Mesendoderm (in vitro differentiated cells): Measurements from ENCODE around the gene ANXA5.

Experiments used
- DNase-seq: peaks from one replicate; pipeline ENCODE4 v3.0.0; 2013
- H2AK5ac ChIP-seq: 2 replicates; pipeline ENCODE4 v1.6.1; 2013; ENCODE audit warnings: low read length, inconsistent platforms
- H2BK120ac ChIP-seq: 2 replicates; pipeline ENCODE4 v1.6.1; 2013; ENCODE audit warnings: low read depth, mild to moderate bottlenecking, low read length, moderate library complexity, mixed read lengths
- H2BK15ac ChIP-seq: replicated peaks from 2 replicates; pipeline ENCODE4 v1.6.1; 2013; ENCODE audit warnings: low read depth, mild to moderate bottlenecking, moderate library complexity
- H2BK5ac ChIP-seq: 2 replicates; pipeline ENCODE4 v1.6.1; 2013; ENCODE audit warnings: low read length, inconsistent platforms
- H3K18ac ChIP-seq: 2 replicates; pipeline ENCODE4 v1.6.1; 2013; ENCODE audit warnings: mild to moderate bottlenecking, low read length, mixed read lengths
- H3K23ac ChIP-seq: one replicate; pipeline ENCODE4 v1.6.1; 2013; ENCODE audit warnings: low read length
- H3K27ac ChIP-seq: 2 replicates; pipeline ENCODE4 v1.5.1; 2013; ENCODE audit warnings: low read depth, mild to moderate bottlenecking, inconsistent platforms, low read length, moderate library complexity
- H3K27me3 ChIP-seq: 2 replicates; pipeline ENCODE4 v1.6.1; 2013; ENCODE audit warnings: low read length, control low read depth, mild to moderate bottlenecking, inconsistent platforms; ENCODE audit not compliant: insufficient read depth, poor library complexity
- H3K36me3 ChIP-seq: 2 replicates; pipeline ENCODE4 v1.6.1; 2013; ENCODE audit warnings: low read length, inconsistent platforms; ENCODE audit not compliant: control insufficient read depth, insufficient read depth
- H3K4ac ChIP-seq: one replicate; pipeline ENCODE4 v1.6.1; 2013; ENCODE audit warnings: low read depth, mild to moderate bottlenecking, low read length, moderate library complexity
- H3K4me1 ChIP-seq: 2 replicates; pipeline ENCODE4 v1.6.1; 2013; ENCODE audit warnings: low read depth, low read length, inconsistent platforms; ENCODE audit not compliant: control insufficient read depth
- H3K4me2 ChIP-seq: 2 replicates; pipeline ENCODE4 v1.6.1; 2013; ENCODE audit warnings: low read length
- H3K4me3 ChIP-seq: 2 replicates; pipeline ENCODE4 v1.5.1; 2013; ENCODE audit warnings: mild to moderate bottlenecking, low read length
- H3K56ac ChIP-seq: one replicate; pipeline ENCODE4 v1.6.1; 2013; ENCODE audit warnings: low read length
- H3K79me1 ChIP-seq: 2 replicates; pipeline ENCODE4 v1.6.1; 2013; ENCODE audit warnings: low read length, inconsistent platforms
- H3K79me2 ChIP-seq: 2 replicates; pipeline ENCODE4 v1.6.1; 2013; ENCODE audit warnings: mild to moderate bottlenecking, low read length; ENCODE audit not compliant: control insufficient read depth, insufficient read depth
- H3K9ac ChIP-seq: 2 replicates; pipeline ENCODE4 v1.6.1; 2013; ENCODE audit warnings: low read length, inconsistent platforms
- H4K5ac ChIP-seq: one replicate; pipeline ENCODE4 v1.6.1; 2013; ENCODE audit warnings: low read length
- H4K8ac ChIP-seq: one replicate; pipeline ENCODE4 v1.6.1; 2013; ENCODE audit warnings: low read depth, mild to moderate bottlenecking, control low read depth, low read length, moderate library complexity
- WGBS: extraction: QIAGEN DNeasy Blood & Tissue Kit; methylation state at CpG from one replicate; pipeline ENCODE4 v1.1.7; 2013; ENCODE audit warnings: low lambda C conversion rate, missing lambda C conversion rate; ENCODE audit not compliant: insufficient coverage; ENCODE audit errors: extremely low coverage; 5-methylcytosine and 5-hydroxymethylcytosine counted together

ANXA5 gene

DNA sequence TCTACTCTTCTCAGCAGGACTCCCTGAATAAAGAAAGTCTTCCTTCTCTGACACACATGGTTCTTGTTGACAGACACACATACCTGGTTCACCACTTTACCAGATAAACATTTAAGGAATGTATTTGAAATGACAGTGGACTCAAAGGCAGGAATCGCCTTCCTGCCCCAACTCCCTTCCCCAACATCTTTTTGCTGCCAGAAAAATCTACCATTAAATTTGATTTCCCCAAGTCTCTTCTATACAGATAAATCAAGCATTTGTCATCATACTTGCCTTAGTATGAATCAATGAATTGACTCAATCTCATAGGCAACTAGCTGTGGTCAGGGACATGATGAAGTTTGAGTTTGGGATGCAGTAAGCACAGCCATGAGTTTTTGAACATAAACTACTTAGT, 23.3 kb upstream of the ANXA5 start:
- no peaks in the 10 kb centered on the region for H3K4me1 ChIP-seq
- no peak overlapping the region for H3K23ac ChIP-seq
- no peak overlapping the region for H4K8ac ChIP-seq
- no peak overlapping the region for H3K4ac ChIP-seq
- H4K5ac ChIP-seq: no peak overlapping the region
- H3K36me3 ChIP-seq: no peaks in the 10 kb centered on the region
- WGBS: no CpG with 5 or more reads among the region's 1 CpG
- no peak overlapping the region for H2BK15ac ChIP-seq
- no peak overlapping the region for H3K27ac ChIP-seq
- H2BK120ac ChIP-seq: no peak overlapping the region
- no peaks in the 10 kb centered on the region for H3K79me1 ChIP-seq
- no peak overlapping the region for H3K9ac ChIP-seq
- H3K56ac ChIP-seq: no peak overlapping the region
- no peak overlapping the region for H2AK5ac ChIP-seq
- H3K4me3 ChIP-seq: no peak overlapping the region
- no peaks in the 10 kb centered on the region for H3K27me3 ChIP-seq
- no peaks in the 10 kb centered on the region for H3K79me2 ChIP-seq
- H2BK5ac ChIP-seq: no peak overlapping the region
- peak; percentile 65 for DNase-seq
- no peak overlapping the region for H3K4me2 ChIP-seq
- no peak overlapping the region for H3K18ac ChIP-seq

DNA sequence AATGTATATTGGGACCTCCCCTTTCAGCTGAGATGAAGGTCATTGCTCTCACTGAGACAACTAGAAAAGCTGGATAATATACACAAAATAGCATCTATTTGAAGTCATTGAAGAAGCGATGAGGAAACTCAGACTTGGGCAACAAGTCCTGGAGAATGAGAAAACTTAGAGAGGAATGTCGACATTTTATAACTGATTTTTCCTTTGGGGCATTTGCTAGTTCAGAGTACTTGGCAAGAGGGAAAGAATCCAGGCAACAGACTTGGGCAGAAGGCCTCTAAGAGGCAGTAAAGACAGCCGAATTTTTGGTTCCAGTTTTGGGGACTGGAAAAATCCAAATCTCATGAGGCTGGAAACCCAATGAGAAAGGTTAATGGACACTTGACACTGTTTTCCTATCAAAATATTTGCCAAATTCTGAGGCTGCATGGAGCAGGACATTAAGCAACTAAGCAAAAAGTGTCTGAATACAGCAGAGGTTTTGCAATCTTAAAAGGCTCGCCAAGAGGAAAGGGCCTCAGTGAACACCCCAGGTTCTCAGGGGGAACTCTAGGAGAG, 21.0 kb upstream of the ANXA5 start:
- no peaks in the 10 kb centered on the region for H3K79me1 ChIP-seq
- H3K36me3 ChIP-seq: no peaks in the 10 kb centered on the region
- H2BK5ac ChIP-seq: no peak overlapping the region
- H2BK120ac ChIP-seq: no peak overlapping the region
- DNase-seq: no peak
- no peak overlapping the region for H3K4ac ChIP-seq
- H3K79me2 ChIP-seq: no peaks in the 10 kb centered on the region
- H4K8ac ChIP-seq: no peak overlapping the region
- no peak overlapping the region for H3K4me2 ChIP-seq
- no peak overlapping the region for H3K9ac ChIP-seq
- H3K23ac ChIP-seq: no peak overlapping the region
- H3K4me3 ChIP-seq: no peak overlapping the region
- no peak overlapping the region for H3K56ac ChIP-seq
- H2AK5ac ChIP-seq: no peak overlapping the region
- H3K27ac ChIP-seq: no peak overlapping the region
- no peaks in the 10 kb centered on the region for H3K4me1 ChIP-seq
- no peak overlapping the region for H4K5ac ChIP-seq
- H3K27me3 ChIP-seq: no peaks in the 10 kb centered on the region
- no CpG with 5 or more reads among the region's 4 CpGs for WGBS
- no peak overlapping the region for H3K18ac ChIP-seq
- no peak overlapping the region for H2BK15ac ChIP-seq

DNA sequence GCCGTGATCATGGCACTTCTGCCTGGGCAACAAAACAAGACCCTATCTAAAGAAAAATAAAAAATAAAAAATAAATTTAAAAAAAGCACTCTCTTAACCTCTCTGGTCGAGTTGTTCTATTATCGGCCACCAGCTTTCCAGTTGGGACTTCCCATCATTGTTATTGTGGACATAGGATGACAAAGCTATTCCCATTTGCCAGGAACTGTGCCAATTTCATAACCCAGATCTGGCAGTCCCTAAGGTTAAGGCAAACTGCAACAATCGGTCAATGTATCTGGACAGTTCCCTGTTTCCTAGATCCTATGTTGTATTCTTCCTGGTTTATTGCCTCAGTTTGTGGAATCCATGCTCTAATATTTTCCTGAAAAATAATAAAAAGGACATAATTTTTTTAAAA, 17.8 kb upstream of the ANXA5 start:
- DNase-seq: no peak
- Histone ChIP-seq H3K18ac (no peak overlapping the region), H3K4ac (no peak overlapping the region), H2BK120ac (no peak overlapping the region), H3K27ac (no peak overlapping the region), H2AK5ac (no peak overlapping the region), H3K4me3 (no peak overlapping the region), H2BK5ac (no peak overlapping the region), H2BK15ac (no peak overlapping the region), H3K4me2 (no peak overlapping the region), H3K27me3 (no peaks in the 10 kb centered on the region), H3K56ac (no peak overlapping the region), H4K5ac (no peak overlapping the region), H3K9ac (no peak overlapping the region), H4K8ac (no peak overlapping the region), H3K79me1 (no peaks in the 10 kb centered on the region), H3K79me2 (no peaks in the 10 kb centered on the region), H3K36me3 (no peaks in the 10 kb centered on the region), H3K4me1 (peaks cover 3% of the 10 kb centered on the region), H3K23ac (no peak overlapping the region)
- no CpG with 5 or more reads among the region's 4 CpGs for whole genome bisulfite sequencing

DNA sequence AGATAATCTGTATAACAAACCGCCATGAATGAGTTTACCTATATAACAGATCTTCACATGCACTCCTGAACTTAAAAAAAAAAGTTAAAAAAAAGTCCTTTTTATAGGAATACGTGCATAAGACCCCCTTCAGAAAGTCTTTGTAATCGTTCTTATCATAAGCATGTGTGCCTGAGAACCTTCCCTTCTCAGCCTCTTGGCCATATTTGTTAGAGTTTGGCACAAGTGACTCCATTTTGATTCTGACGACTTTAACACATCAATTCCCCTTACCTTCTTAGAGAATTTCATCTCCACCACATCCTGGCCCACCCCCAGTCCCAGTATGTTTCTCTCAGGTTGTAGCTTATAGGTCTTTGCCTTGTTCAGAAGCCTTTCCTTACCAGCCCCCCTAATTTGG, 16.0 kb upstream of the ANXA5 start:
- peaks cover 3% of the 10 kb centered on the region for H3K4me1 ChIP-seq
- H2AK5ac ChIP-seq: no peak overlapping the region
- H2BK120ac ChIP-seq: peak overlapping the region; percentile 69
- no peak overlapping the region for H2BK5ac ChIP-seq
- H4K5ac ChIP-seq: no peak overlapping the region
- DNase-seq: no peak
- no peak overlapping the region for H3K4ac ChIP-seq
- H3K9ac ChIP-seq: no peak overlapping the region
- H3K4me2 ChIP-seq: no peak overlapping the region
- H3K27me3 ChIP-seq: no peaks in the 10 kb centered on the region
- H3K27ac ChIP-seq: no peak overlapping the region
- no CpG with 5 or more reads among the region's 4 CpGs for WGBS
- no peak overlapping the region for H3K56ac ChIP-seq
- no peaks in the 10 kb centered on the region for H3K36me3 ChIP-seq
- H3K4me3 ChIP-seq: no peak overlapping the region
- H3K18ac ChIP-seq: no peak overlapping the region
- no peaks in the 10 kb centered on the region for H3K79me1 ChIP-seq
- H4K8ac ChIP-seq: no peak overlapping the region
- no peak overlapping the region for H3K23ac ChIP-seq
- H2BK15ac ChIP-seq: no peak overlapping the region
- no peaks in the 10 kb centered on the region for H3K79me2 ChIP-seq

DNA sequence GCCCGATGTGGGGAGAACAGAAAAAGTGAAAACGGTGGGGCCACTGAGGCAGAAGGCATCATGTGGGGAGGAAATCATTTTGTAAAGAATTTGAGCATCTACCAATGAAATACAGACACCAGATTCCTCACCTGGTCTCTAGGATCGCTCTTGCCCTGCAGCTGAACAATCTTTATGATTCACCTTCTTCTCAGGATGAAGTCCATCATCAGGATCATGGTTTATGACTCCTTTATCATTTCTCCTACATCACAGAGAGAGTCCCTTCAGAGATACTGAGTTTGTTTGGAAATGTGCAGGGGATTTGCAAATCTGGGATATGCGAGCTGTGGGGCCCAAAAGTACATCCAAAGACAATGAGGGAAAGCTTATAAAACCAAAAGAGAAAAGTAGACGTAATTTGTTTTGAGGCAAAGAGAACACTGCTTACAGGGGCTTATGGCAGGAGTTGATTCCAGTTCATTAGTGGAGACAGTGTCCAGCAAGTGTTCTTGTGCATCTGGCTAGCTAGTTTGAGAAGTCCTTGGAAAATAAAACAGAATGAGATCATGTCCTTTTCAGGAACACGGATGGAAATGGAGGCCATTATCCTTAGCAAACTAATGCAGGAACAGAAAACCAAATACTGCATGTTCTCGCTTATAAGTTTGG, 15.3 kb upstream of the ANXA5 start:
- peak overlapping the region; percentile 60 for H3K4ac ChIP-seq
- no peak overlapping the region for H3K9ac ChIP-seq
- peak overlapping the region; percentile 69 for H2BK120ac ChIP-seq
- WGBS: no CpG with 5 or more reads among the region's 7 CpGs
- no peak overlapping the region for H2BK15ac ChIP-seq
- no peak overlapping the region for H2AK5ac ChIP-seq
- H4K8ac ChIP-seq: no peak overlapping the region
- peaks cover 3% of the 10 kb centered on the region for H3K4me1 ChIP-seq
- H3K79me2 ChIP-seq: no peaks in the 10 kb centered on the region
- H3K56ac ChIP-seq: peak overlapping the region; percentile 40
- H3K4me2 ChIP-seq: peak overlapping the region; percentile 6
- no peaks in the 10 kb centered on the region for H3K79me1 ChIP-seq
- peak overlapping the region; percentile 79 for H3K27ac ChIP-seq
- no peak overlapping the region for H2BK5ac ChIP-seq
- peak overlapping the region; percentile 34 for H4K5ac ChIP-seq
- H3K27me3 ChIP-seq: no peaks in the 10 kb centered on the region
- H3K4me3 ChIP-seq: no peak overlapping the region
- no peaks in the 10 kb centered on the region for H3K36me3 ChIP-seq
- H3K18ac ChIP-seq: peak overlapping the region; percentile 20
- DNase-seq: no peak
- H3K23ac ChIP-seq: no peak overlapping the region
